ENCODE data around the gene KRTAP10-10.
"Not testable (repeated sequence)": the region's sequence is repeated elsewhere in the genome, so short reads cannot be mapped to it uniquely, and the experiment has no call there.

Gene KRTAP10-10, protein sequence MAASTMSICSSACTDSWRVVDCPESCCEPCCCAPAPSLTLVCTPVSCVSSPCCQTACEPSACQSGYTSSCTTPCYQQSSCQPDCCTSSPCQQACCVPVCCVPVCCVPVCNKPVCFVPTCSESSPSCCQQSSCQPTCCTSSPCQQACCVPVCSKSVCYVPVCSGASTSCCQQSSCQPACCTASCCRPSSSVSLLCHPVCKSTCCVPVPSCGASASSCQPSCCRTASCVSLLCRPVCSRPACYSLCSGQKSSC

DNA sequence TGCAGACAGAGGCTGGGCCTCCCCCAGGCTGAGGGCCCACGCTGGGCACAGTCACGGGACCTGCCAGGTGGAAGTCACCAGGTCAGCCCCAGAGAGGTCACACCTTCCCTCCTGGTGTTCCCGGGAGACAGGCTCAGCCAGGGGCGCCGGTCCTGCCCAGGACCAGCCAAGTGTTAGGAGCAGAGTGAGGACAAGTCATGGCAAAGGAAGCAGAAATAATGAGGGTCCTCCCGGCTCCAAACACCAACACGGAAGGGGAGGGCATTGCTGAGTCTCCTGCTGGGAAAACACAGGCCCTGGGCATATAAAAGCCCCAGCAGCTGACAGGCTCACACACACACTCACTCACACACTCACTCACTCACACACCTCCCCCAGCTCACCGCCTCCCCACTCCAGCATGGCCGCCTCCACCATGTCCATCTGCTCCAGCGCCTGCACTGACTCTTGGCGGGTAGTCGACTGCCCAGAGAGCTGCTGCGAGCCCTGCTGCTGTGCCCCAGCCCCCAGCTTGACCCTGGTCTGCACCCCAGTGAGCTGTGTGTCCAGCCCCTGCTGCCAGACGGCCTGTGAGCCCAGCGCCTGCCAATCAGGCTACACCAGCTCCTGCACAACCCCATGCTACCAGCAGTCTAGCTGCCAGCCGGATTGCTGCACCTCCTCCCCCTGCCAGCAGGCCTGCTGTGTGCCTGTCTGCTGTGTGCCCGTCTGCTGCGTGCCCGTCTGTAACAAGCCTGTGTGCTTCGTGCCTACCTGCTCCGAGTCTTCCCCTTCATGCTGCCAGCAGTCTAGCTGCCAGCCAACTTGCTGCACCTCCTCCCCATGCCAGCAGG is at the start of gene KRTAP10-10:
KRTAP10-10 (plus strand) TSS at position 339 of the 833 bp plus-strand sequence; CDS start at position 401, 62 bp downstream.
- Mint-ChIP-seq H3K9me3 (peaks cover 16 to 19% of the 10 kb centered on the region in 2 donors), H3K4me3 (no peak within 1 kb of the TSS), H3K27me3 (peaks cover 48 to 50% of the 10 kb centered on the region in 2 donors), H3K36me3 (peaks cover 0 to 10% of the 10 kb centered on the region in 2 donors), H3K27ac (no peak within 1 kb of the TSS), H3K4me1 (no peaks in the 10 kb centered on the region)
- DNase-seq = no peak
- ATAC-seq (replicated peaks) = no peak

DNA sequence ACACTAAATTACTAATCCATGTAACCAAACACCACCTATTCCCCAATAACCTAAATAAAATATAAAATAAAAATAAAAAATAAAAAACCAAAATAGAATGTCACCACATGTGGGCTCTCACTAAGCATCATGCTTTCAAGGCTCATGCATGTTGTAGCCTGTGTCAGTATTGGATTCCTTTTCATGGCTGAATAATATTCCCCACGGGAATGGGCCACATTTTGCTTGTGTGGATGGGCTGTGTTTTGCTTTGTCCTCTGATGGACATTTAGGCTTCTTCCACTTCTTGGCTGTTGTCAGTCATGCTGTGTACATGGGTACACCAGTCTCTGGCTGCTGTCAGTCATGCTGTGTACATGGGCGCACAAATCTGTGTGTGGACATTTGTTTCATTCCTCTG is 48.1 kb upstream of the KRTAP10-10 start:
- no peak overlapping the region for H3K27ac Mint-ChIP-seq
- DNase-seq = no peak
- no peaks in the 10 kb centered on the region for H3K36me3 Mint-ChIP-seq
- peaks cover 50 to 61% of the 10 kb centered on the region in 2 donors for H3K27me3 Mint-ChIP-seq
- H3K9me3 Mint-ChIP-seq = no peaks in the 10 kb centered on the region
- H3K4me3 Mint-ChIP-seq = no peak overlapping the region
- no peak for ATAC-seq (replicated peaks)
- no peaks in the 10 kb centered on the region for H3K4me1 Mint-ChIP-seq

DNA sequence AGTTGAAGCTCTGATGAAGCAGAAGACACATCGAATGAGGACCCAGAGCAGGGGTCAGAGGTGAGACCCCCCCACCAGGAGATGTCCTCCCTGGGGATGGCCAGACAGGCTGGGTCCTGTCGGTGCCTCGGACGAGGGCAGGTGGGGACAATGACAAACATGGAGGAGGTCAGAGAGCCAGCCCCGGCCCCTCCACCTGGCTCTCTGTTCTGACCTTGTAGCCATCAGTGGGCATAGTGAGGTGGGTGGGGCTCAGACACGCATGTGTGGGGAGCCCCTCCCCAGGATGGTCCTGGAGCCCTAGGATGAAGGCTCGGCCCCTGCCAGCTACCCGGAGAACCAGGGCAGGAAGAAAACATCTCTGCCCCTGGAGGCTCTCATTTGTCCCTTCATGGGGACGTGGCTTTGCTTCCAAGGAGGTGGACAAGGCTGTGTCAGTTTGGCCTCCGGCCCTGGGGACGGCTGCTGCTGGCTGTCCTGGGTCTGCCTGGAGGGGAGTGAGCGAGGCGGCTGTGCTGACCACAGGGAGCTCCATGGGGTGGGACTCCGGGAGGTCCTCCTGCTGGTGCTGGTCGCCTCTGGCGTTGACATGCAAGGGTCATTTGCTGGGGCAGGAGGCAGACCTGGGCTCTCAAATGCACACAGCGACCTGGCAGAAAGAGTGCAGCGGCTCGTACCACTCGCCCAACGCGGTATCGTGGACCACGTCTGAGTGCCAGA is 47.4 kb upstream of the KRTAP10-10 start:
- no peaks in the 10 kb centered on the region for H3K9me3 Mint-ChIP-seq
- ATAC-seq (replicated peaks) = no peak
- no peak overlapping the region for H3K4me3 Mint-ChIP-seq
- no peaks in the 10 kb centered on the region for H3K36me3 Mint-ChIP-seq
- H3K4me1 Mint-ChIP-seq = no peaks in the 10 kb centered on the region
- peaks cover 45 to 55% of the 10 kb centered on the region in 2 donors for H3K27me3 Mint-ChIP-seq
- no peak overlapping the region for H3K27ac Mint-ChIP-seq
- no peak for DNase-seq

DNA sequence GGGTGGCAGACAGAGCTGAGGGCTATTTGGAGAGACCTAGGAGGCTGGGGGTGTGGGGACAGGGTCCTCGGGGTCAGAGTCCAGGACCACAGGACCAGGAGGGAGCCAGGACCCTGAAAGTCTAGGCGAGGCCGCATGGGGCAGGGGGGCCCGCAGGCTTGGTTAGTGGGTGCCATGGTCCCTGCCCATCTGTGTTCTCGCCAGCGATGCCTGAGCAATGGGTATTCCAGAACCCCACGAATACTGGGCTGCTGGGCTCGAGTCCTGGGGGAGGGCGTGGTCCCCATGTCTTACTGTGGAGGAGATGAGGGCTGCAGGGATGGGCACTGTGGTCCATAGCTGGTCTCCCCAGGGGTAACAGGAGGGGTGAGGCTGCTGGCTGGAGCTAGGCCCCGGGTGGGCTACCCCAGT is 46.8 kb upstream of the KRTAP10-10 start:
- Mint-ChIP-seq H3K4me3 (no peak overlapping the region), H3K36me3 (no peaks in the 10 kb centered on the region), H3K27ac (no peak overlapping the region), H3K4me1 (no peaks in the 10 kb centered on the region), H3K9me3 (no peaks in the 10 kb centered on the region), H3K27me3 (peaks cover 46 to 50% of the 10 kb centered on the region in 2 donors)
- DNase-seq (no peak), ATAC-seq (replicated peaks) (no peak)

DNA sequence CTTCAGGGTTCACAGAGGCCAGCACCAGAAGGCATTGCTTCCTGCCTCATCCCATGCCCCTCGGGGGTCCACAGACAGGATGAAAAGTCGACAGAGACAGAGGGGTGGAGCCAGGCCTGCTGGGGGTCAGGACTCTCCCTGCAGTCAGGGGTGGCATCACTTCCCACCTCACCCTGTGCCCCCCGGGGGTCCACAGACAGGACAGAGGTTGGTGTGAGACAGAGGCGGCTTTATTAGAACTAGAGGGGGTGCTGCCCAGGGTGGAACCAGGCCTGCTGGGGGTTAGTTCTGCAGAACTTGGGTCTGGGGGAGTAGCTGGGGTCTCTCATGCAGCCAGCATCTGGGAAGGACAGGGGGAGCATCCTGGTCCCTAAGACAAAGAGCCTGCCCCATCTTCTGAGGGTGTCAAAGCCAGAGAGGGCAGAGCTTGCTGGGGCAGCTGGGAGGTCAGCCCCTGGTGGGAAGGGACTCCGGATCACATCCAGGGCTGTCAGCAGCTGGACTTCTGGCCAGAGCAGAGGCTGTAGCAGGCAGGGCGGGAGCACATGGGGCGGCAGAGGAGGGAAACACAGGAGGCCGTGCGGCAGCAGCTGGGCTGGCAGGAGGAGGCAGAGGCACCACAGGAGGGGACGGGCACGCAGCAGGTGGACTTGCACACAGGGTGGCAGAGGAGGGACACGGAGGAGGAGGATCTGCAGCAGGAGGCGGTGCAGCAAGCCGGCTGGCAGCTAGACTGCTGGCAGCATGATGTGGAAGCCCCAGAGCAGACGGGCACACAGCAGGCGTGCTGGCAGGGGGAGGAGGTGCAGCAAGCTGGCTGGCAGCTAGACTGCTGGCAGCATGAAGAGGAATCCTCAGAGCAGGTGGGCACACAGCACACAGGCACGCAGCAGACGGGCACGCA is 46.0 kb upstream of the KRTAP10-10 start:
- H3K27ac Mint-ChIP-seq, H3K4me1 Mint-ChIP-seq: not testable (repeated sequence)
- peaks cover 38 to 42% of the 10 kb centered on the region in 2 donors for H3K27me3 Mint-ChIP-seq

DNA sequence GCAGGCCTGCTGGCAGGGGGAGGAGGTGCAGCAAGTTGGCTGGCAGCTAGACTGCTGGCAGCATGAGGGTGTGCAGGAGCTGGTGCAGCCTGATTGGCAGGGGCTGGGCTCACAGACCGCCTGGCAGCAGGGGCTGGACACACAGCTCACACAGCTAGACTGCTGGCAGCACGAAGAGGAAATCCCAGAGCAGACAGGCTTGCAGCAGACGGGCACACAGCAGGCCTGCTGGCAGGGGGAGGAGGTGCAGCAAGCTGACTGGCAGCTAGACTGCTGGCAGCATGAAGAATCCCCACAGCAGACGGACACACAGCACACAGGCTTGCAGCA is 45.4 kb upstream of the KRTAP10-10 start:
- H3K4me1 Mint-ChIP-seq; ATAC-seq (replicated peaks); DNase-seq; H3K9me3 Mint-ChIP-seq; H3K27ac Mint-ChIP-seq; H3K36me3 Mint-ChIP-seq; H3K4me3 Mint-ChIP-seq: not testable (repeated sequence)
- peaks cover 32 to 36% of the 10 kb centered on the region in 2 donors for H3K27me3 Mint-ChIP-seq

More for the DNA sequence above, 46.0 kb upstream of the KRTAP10-10 start:
- not testable (repeated sequence) for ATAC-seq (replicated peaks); H3K4me3 Mint-ChIP-seq; H3K9me3 Mint-ChIP-seq; DNase-seq; H3K36me3 Mint-ChIP-seq

DNA sequence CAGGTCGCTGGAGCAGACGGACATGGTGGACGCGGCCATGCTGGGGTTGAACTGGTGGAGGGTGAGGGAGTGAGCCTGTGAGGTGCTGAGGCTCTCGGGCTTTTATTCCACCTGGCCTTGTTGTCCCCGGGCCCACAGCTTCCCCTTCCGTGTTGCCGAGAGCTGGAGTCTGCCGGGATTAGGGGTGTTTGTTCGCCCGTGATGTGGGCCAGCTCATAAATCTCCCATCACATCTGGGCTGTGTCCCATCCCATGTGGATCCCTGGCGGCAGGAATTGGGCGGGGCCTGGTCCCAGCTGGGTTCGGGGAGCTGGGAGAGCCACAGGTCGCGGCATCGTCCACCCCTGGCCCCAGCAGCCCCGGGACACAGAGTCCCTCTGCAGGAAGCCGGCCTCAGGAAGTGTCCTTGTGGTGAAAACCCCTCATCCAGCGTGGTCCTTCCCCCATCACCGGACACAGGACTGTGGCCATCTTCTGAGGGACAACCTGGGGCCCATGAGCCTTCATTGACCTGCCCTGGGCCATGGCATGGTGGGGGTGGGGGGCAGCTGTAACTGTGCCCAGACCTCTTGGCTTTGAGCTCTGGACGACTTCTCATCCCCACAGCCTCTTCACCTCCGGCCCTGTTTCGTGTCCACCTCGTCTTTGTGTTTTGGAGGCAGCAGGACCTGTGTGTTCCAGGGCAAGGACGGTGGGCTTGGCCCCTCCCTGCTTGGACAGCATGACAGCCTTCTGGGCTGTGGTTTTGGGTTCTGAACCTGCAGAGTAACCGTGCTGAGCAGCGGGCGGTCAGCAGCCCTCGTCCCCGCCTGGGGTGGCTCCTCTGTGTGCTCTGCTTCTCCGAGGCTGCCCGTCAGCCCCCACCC is 44.5 kb upstream of the KRTAP10-10 start, which contains the start of gene KRTAP10-6:
KRTAP10-6 (minus strand) TSS at position 60 of the 866 bp plus-strand sequence; CDS start at position 39, 21 bp downstream.
- ATAC-seq (replicated peaks) (no peak), DNase-seq (no peak)
- Mint-ChIP-seq H3K4me3 (no peak within 1 kb of the TSS), H3K27ac (no peak within 1 kb of the TSS), H3K4me1 (no peaks in the 10 kb centered on the region), H3K27me3 (peaks cover 25 to 28% of the 10 kb centered on the region in 2 donors), H3K36me3 (no peaks in the 10 kb centered on the region), H3K9me3 (no peaks in the 10 kb centered on the region)

DNA sequence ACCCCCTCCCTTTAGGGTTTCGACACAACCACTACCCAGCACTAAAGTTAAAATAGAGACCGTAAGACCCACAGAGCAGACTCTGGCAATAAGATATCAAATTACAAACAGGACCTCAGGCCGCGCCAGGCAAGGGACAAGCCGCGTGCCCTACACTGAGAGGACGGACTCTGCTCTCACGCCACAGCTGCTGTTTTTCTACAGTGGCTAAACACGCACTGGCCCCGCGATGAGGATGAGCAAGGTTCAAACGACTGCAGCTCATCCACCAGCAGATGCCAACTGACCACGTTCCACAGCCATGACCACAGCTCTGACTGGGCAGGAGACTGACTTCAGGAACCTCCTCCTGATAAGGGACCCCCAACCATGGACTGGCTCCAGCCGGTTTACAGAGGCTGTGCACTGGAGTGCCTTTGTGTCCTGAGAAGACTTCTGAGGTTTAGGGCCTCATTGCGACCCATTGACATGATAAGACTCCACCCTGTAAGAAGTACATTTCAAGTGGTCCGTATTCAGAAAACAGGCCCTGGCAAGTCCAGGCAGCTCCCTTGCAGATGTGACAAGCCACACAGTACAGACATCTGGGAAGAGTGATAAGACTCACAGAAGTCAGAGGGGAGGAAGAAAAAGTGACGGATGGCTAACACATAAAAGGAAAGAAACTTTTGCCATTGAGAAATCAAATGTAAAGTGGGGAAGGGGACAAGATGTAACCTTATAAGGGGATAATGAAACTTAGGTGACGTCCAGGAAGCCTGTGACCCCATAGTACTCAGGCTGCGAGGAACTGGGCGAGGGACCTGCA is 43.4 kb upstream of the KRTAP10-10 start:
- DNase-seq = no peak
- ATAC-seq (replicated peaks) = no peak
- Mint-ChIP-seq H3K36me3 (no peaks in the 10 kb centered on the region), H3K4me3 (no peak overlapping the region), H3K4me1 (no peaks in the 10 kb centered on the region), H3K9me3 (peaks cover 4% of the 10 kb centered on the region in 2 donors), H3K27me3 (peaks cover 32 to 37% of the 10 kb centered on the region in 2 donors), H3K27ac (no peak overlapping the region)

DNA sequence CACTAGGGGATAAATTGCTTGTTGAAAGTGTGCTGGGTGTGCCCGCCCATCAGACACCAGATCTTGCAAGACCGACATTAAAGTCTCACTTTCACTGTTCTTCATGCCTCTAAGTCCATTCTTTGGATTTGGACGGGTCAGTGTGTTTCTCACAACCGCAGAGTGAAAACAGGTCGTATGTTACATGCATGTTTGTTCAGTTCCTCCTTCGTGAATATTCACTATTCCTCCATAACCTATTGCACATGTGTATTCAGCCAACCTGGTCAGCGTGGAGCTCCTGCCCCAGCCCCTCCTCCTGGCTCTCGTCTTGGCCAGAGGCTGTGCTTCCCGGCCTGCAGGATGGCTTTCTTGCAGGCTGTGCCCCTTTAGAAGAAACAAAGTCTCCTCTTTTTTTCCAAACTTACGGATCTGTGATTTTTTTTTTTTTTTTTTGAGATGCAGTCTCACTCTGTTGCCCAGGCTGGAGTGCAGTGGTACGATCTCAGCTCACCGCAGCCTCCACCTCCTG is 42.7 kb upstream of the KRTAP10-10 start:
- H3K9me3 Mint-ChIP-seq = peaks cover 4 to 6% of the 10 kb centered on the region in 2 donors

DNA sequence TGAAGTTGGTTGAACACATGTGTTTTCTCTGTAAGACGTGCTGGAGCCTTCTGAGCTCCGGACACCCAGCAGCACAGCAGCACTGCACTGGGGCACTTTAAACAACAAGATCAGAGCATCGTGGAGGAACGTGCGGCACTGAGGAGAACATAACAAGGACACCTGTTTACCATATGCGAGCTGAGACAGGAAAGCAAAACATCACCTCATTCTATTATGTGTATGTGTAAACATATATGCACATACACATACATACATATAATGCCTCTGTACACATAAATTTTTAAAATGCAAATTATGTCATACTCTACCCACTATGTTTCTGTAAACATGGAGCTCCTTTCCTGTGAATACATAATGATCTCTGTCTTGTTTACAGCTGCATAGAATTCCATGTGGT is 41.6 kb upstream of the KRTAP10-10 start:
- no peaks in the 10 kb centered on the region for H3K36me3 Mint-ChIP-seq
- DNase-seq (no peak), ATAC-seq (replicated peaks) (no peak)
- H3K4me1 Mint-ChIP-seq = no peaks in the 10 kb centered on the region
- peaks cover 23 to 29% of the 10 kb centered on the region in 2 donors for H3K27me3 Mint-ChIP-seq
- H3K9me3 Mint-ChIP-seq = peaks cover 4 to 6% of the 10 kb centered on the region in 2 donors
- H3K4me3 Mint-ChIP-seq = no peak overlapping the region
- H3K27ac Mint-ChIP-seq = no peak overlapping the region

More for the DNA sequence above, 42.7 kb upstream of the KRTAP10-10 start:
- no peak overlapping the region for H3K4me3 Mint-ChIP-seq
- peaks cover 29 to 36% of the 10 kb centered on the region in 2 donors for H3K27me3 Mint-ChIP-seq
- no peaks in the 10 kb centered on the region for H3K36me3 Mint-ChIP-seq
- no peaks in the 10 kb centered on the region for H3K4me1 Mint-ChIP-seq
- no peak for DNase-seq
- ATAC-seq (replicated peaks) = no peak
- no peak overlapping the region for H3K27ac Mint-ChIP-seq

DNA sequence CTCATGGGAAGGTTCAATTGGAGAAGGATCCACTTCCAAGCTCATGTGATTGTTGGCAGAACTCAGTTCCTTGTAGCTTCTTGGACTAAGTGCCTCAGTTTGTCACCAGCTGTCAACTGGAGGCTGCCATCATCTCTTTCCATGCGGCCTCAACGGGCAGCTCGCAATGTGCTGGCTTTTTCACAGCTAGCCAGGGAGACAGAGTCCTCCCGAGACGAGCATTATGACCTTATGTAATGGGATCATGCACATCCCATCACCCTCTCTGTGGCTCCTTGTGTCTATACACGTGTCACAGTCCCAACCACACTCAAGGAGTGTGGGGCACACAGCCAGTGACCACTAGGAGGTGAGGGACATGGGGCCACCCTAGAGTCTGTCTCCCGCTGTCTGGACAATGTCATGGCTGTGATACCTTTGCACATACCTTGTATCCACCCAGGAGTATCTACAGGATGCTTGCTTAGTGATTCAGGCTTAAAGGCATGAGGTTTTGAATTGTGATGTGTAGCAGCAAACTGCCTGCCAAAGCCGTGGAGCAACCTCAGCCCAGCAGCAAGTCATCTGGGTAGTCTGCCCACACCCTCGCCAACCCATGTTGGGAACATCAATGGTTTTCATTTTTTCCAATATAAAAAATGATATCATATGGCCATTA is 41.0 kb upstream of the KRTAP10-10 start:
- peaks cover 4 to 6% of the 10 kb centered on the region in 2 donors for H3K9me3 Mint-ChIP-seq
- H3K27me3 Mint-ChIP-seq = peaks cover 28 to 29% of the 10 kb centered on the region in 2 donors
- DNase-seq (no peak), ATAC-seq (replicated peaks) (no peak)
- H3K4me3 Mint-ChIP-seq = no peak overlapping the region
- no peak overlapping the region for H3K27ac Mint-ChIP-seq
- H3K4me1 Mint-ChIP-seq = no peaks in the 10 kb centered on the region
- H3K36me3 Mint-ChIP-seq = no peaks in the 10 kb centered on the region

DNA sequence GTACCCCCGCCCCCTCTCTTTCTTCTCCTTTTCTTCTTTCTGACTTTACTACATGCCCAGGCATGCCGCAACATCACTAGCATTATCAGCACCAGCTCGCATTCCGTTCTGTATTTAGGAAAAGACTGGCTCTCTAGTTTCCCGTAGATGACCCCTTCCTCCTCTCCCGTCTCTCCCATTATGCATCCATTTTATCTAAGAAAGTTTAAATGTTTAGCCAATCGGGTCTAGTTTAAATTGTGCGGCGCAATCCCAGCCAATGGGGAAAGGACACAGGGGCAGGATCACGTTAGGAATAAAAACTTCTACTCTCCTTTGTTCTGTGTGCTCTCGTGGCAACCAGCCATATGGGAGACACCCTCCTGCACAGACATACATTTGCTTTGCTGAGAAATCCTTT is 39.1 kb upstream of the KRTAP10-10 start:
- H3K4me3 Mint-ChIP-seq = no peak overlapping the region
- DNase-seq (no peak), ATAC-seq (replicated peaks) (no peak)
- H3K27me3 Mint-ChIP-seq = peaks cover 29 to 34% of the 10 kb centered on the region in 2 donors
- peaks cover 4 to 6% of the 10 kb centered on the region in 2 donors for H3K9me3 Mint-ChIP-seq
- no peaks in the 10 kb centered on the region for H3K36me3 Mint-ChIP-seq
- no peak overlapping the region for H3K27ac Mint-ChIP-seq
- no peaks in the 10 kb centered on the region for H3K4me1 Mint-ChIP-seq
